HG03460 (cell line): ENCODE results near the gene GAS2.

Source experiments
- ATAC-seq: cut with Tn5 transposase; IDR thresholded peaks from one replicate; pipeline ENCODE4 v1.9.1; 2021; ENCODE audit not compliant: unreplicated experiment

Gene GAS2

DNA sequence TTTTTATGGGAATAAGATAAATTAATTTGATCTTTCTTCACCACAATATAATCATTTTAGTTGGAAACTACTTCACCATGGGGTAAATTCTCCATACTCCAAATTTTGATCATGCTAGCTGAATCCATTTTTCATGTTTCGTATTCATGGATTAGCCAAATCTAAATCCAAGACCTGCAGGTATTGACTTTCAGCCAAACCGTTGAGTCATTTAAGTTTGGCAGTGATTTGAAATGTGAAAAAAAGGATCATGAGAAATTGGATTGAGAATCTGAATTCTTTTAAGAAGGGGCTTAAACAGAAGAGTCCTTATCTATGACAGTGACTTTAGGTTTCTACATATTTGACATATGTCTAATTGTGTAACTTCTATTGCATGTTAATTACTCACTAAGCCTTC is 5.3 kb downstream of the GAS2 start:
- ATAC-seq, result no peak

- ATAC-seq, result no peak
Measured at GRCh38 chr11:22674470-22675439, 8.3 kb downstream of the GAS2 start.

DNA sequence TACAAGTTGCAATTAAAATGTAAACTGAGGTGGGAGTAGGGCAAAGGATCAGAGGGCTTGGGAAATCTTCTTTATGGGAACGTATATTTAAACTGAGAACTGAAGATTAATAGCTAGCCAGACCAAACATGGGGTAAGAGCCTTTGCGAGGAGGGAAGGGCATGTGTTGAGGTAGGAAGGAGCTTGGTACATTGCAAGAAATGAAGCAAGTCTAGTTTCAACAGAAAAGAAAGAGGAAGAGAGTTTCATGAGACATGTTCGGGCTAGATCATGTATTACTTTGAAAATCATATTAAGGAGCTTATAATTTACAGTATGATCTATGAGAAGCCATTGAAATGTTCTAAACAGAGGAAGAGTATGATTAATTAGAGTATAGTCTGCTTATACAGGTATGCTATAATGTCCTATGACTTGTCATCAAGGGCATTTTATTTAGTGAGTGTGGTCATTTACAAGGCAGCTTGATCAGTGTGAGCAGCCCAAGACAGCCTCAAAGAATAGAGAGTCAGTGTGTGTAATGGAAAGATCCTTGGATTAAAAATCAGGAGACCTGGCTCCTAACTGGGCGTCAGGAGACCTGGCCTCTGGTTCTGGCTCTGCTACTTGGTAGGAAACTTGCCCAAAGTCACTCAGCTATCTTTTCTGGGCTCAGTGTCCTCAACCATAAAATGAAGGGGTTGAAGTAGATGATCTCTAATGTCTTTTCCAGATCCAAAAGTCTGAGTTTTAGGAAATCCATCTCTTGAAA is 10.9 kb downstream of the GAS2 start:
- ATAC-seq, result peak; percentile 34

DNA sequence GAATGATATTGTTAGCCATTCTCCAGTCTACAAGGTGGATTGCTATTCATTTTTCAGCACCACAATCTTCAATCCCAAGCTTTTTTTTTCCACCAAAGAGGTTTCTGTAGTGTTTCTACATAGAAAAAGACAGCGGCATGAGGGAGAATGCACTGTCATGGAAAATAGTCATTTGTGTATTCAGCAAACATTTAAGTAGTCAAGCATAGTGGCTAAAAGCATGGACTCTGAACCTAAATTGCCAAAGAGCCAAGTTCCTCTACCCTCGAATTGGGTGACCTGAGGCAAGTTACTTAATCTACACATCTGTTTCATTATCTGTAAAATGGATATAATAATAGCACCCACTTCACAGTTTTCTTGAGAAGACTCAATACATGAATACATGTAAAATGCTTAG is 14.2 kb downstream of the GAS2 start:
- no peak for ATAC-seq

GRCh38 chr11:22681281-22681812 is 14.9 kb downstream of the GAS2 start:
- ATAC-seq, result peak; percentile 55

DNA sequence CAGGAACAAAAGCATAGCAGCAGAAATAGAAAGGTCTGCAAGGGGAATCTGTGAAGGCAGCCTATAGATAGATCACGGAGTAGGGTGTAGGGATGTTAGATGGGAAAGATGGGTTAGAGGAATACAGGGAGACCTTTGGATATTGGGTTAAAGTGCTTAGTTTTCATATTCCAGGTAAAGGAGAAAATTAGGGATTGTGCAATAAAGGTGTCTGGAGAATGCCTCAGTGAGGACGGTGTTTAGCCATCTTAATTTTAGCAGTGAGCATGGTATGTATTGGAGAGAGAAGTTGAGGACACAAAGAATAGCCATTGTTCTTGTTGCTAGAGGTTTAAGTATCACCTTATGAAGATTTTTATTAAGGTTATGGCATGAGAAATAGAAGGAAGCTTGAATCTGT is 17.7 kb downstream of the GAS2 start:
- no peak for ATAC-seq

GRCh38 chr11:22685111-22685510 is 18.7 kb downstream of the GAS2 start:
- no peak for ATAC-seq

DNA sequence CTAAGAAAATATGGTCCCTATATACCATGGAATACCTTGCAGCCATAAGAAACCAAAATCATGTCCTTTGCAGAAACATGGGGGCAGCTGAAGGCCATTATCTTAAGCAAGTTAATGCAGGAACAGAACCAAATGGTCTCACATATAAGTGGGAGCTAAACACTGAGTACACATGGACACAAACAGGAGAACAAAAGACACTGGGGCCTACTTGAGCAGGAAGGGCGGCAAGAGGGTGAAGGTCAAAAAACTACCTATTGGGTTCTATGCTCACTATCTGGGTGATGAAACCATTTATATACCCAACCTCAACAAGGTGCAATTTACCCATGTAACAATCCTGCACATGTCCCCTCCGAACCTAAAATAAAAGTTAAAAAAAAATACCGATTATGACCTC is 22.5 kb downstream of the GAS2 start:
- ATAC-seq, result no peak

DNA sequence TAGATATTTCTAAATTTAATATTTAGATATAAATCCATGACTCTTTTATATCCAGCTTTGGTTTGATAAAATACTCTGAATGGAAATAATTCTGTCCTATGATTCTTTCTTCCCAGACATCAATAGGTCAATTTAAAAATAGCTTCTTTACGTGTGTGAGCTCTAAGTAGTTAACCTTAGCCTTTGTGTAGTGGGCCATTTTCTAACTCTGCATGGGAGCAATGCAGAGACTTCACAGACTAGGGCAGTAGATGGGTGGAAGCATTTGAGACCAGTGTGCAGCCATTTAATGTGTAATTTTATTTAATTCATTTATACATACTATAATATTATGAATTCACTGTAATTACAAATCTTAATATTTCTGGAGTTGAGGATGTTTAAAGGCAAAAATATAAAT is 23.8 kb downstream of the GAS2 start:
- ATAC-seq, result no peak

DNA sequence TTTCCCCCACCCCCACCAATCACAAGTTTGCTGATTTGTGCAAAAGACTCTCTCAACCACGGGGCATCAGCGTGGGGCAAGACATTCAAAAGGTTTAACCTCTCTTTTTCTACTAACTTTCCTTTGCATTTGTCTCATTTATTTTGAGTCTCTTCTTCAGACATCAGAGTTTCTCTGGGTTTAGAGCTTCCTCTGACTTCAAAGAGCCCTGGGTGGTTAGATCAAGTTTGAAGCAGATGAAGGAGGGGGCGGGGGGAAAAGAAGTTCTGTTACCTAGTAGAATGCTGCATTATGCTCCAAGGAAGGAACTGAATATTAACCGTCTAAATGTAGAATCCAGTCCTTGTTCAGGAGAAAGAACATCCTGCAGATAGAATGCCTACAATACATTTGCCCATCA is 24.5 kb downstream of the GAS2 start:
- ATAC-seq, result no peak

DNA sequence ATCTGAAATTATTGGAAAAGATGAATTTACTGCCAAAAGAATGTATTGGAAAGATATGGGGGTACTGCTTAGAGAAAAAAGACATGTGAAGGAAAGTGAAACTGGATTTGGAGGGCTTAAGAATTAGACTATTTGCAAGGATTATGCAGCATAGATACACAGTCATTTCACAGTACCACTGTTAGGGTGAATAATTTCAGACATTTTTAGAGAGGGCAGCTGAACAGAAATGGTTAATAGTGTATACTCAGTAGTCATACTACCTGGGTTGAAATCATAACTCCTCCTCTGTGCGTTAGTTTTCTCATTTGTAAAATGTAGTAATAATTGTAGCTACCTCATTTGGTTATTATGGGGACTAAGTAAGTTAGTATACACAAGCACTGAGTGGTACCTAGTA is 33.0 kb downstream of the GAS2 start:
- ATAC-seq, result no peak

DNA sequence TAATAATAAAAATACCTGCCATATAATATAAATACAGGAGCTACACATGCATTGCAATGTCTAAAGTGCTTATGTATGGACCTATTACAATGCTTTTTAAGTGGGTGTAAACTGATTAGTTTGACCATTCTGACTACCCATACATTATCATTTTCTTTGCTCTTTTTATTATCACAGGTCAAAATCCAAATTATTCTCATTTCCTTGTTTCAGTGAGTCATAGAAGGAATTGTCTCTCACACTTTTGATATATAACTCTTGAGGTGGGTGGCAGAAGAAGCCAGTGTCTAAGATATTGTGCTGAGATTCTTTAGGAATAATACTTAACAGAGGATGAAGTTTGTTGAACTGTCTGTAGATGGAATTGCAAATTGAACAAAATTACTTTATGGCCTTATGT is 35.6 kb downstream of the GAS2 start:
- no peak for ATAC-seq

DNA sequence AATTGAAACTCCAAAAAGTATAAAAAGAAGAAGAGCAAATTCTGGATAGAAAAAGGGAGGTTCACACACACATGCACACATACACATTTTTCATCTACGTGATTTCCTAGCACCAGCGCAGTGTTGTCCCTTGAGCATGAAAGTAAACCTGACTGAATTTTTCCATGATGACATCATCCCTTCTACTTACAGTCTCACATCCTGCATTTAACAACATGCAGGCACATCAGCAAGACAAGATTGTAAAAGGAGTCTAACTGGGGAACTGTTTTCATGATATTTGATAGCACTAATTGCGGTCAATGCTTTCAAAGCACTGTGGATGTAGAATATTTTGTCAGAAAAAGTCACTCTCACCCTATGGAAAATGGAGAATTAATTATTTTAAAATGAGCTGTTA is 36.6 kb downstream of the GAS2 start:
- no peak for ATAC-seq

DNA sequence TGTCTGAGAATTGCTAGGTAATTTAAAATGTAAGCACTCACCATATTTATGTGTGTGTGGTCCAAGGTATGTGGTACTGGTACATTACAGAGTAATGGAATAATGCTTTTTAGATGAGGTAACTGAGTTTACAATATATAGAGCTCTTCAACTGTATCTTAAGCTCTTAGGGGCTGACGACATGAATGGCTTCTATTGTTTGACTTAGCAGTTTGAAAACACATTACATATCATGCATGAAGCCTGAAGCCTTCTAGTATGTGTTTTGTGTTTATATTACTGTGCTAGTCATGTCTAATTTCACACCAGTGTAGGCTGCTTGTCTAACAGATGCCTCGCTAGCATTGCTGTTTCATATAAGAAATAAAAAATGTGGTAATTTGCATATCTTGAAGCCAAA is 37.2 kb downstream of the GAS2 start:
- no peak for ATAC-seq

- no peak for ATAC-seq
Measured at GRCh38 chr11:22707119-22707899, 40.9 kb downstream of the GAS2 start.

- no peak for ATAC-seq
Measured at GRCh38 chr11:22711071-22711770, 44.8 kb downstream of the GAS2 start.

GRCh38 chr11:22711880-22712279 is 45.5 kb downstream of the GAS2 start:
- ATAC-seq, result no peak

DNA sequence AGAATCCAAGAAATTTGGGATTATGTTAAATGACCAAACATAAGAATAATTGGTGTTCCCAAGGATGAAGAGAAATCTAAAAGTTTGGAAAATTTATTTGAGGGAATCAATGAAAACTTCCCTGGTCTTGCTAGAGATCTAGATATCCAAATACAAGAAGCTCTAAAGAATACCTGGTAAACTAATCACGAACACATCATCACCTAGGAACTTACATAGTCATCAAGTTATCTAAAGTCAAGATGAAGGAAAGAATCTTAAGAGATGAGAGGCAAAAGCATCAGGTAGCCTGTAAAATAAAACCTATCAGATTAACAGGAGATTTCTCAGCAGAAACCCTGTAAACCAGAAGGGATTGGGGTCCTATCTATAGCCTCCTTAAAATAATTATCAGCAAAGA is 46.9 kb downstream of the GAS2 start:
- ATAC-seq, result no peak

- ATAC-seq, result no peak
Measured at GRCh38 chr11:22715971-22716370, 49.6 kb downstream of the GAS2 start.

GRCh38 chr11:22720457-22720856 is 54.0 kb downstream of the GAS2 start:
- ATAC-seq, result no peak

DNA sequence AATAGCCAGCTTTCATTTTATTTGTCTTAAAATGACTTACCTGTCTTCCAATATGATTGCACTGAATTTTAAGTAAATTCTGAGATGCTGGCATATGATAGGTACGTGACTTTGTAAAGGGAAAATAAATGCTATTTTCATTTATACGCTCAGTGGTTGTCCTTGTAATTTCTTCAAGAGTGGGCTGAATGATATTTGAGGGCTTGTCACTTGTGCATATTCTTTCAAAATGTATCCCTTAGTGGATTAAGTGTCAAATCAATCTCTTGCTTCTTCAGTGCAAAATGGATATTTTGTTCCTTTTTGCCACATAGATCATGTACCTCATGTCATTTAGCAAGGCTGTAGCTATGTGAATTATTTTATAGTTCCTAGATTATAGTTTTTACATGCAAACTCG is 56.9 kb downstream of the GAS2 start:
- ATAC-seq, result no peak
